Activated CD8-positive, alpha-beta memory T cell treated with anti-CD3 and anti-CD28 coated beads, Interleukin-2, amount 50 U/mL, for 4 hours (primary cell): ENCODE measurements around the gene STPG2.

Experiments used
- DNase-seq: peaks from one replicate; pipeline ENCODE4 v3.0.0-alpha.2; 2020

STPG2 gene

GRCh38 chr4:98143001-98143899 is at the start of gene STPG2:
Gene STPG2 (minus strand): TSS chr4:98143476.
- DNase-seq: peak; percentile 94

- DNase-seq: no peak
Observed at GRCh38 chr4:98185279-98185678, 42.0 kb upstream of the STPG2 start.

- no peak for DNase-seq
Observed at GRCh38 chr4:98181809-98182208, 38.5 kb upstream of the STPG2 start.

- DNase-seq: no peak
Observed at GRCh38 chr4:98179951-98180350, 36.7 kb upstream of the STPG2 start.

- no peak for DNase-seq
Observed at GRCh38 chr4:98176531-98176930, 33.3 kb upstream of the STPG2 start.

GRCh38 chr4:98170035-98170434 is 26.8 kb upstream of the STPG2 start:
- no peak for DNase-seq

GRCh38 chr4:98166731-98167041 is 23.4 kb upstream of the STPG2 start:
- DNase-seq: no peak

- no peak for DNase-seq
Observed at GRCh38 chr4:98166025-98166730, 22.9 kb upstream of the STPG2 start.

GRCh38 chr4:98162696-98163095 is 19.4 kb upstream of the STPG2 start:
- DNase-seq: no peak

- no peak for DNase-seq
Observed at GRCh38 chr4:98151145-98151924, 8.1 kb upstream of the STPG2 start.

GRCh38 chr4:98150092-98150761 is 7.0 kb upstream of the STPG2 start:
- DNase-seq: no peak

- no peak for DNase-seq
Observed at GRCh38 chr4:98148856-98149255, 5.6 kb upstream of the STPG2 start.

- DNase-seq: no peak
Observed at GRCh38 chr4:98126141-98126540, 17.1 kb downstream of the STPG2 start.

GRCh38 chr4:98125585-98125984 is 17.7 kb downstream of the STPG2 start:
- DNase-seq: no peak

- DNase-seq: no peak
Observed at GRCh38 chr4:98117363-98117762, 25.9 kb downstream of the STPG2 start.

- DNase-seq: no peak
Observed at GRCh38 chr4:98113012-98113411, 30.3 kb downstream of the STPG2 start.

GRCh38 chr4:98110929-98111328 is 32.3 kb downstream of the STPG2 start:
- no peak for DNase-seq

GRCh38 chr4:98110214-98110613 is 33.1 kb downstream of the STPG2 start:
- no peak for DNase-seq

GRCh38 chr4:98102660-98103059 is 40.6 kb downstream of the STPG2 start:
- no peak for DNase-seq

GRCh38 chr4:98101988-98102387 is 41.3 kb downstream of the STPG2 start:
- no peak for DNase-seq

GRCh38 chr4:98098764-98099163 is 44.5 kb downstream of the STPG2 start:
- DNase-seq: no peak

GRCh38 chr4:98094118-98094517 is 49.2 kb downstream of the STPG2 start:
- DNase-seq: no peak

GRCh38 chr4:98093662-98094061 is 49.6 kb downstream of the STPG2 start:
- no peak for DNase-seq
